ENCODE results near the gene KRTAP4-4.

DNA sequence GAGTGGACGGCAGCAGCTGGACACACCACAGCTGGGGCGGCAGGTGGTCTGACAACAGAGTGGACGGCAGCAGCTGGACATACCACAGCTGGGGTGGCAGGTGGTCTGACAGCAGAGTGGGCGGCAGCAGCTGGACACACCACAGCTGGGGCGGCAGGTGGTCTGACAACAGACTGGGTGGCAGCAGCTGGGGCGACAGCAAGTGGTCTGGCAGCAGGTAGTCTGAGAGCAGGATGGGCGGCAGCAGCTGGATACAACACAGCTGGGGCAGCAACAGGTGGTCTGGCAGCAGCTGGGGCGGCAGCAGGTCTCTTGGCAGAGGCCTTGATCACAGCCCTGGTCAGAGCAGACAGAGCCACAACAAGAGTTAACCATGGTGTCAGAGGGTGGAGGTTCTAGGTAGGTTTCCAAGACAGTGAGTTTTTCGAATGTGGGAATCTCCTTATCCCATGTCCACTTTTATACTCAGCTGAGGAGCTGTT, 24.0 kb upstream of the KRTAP4-4 start, which contains the start of gene KRTAP4-1:
- TF ChIP-seq, protein P1, sequence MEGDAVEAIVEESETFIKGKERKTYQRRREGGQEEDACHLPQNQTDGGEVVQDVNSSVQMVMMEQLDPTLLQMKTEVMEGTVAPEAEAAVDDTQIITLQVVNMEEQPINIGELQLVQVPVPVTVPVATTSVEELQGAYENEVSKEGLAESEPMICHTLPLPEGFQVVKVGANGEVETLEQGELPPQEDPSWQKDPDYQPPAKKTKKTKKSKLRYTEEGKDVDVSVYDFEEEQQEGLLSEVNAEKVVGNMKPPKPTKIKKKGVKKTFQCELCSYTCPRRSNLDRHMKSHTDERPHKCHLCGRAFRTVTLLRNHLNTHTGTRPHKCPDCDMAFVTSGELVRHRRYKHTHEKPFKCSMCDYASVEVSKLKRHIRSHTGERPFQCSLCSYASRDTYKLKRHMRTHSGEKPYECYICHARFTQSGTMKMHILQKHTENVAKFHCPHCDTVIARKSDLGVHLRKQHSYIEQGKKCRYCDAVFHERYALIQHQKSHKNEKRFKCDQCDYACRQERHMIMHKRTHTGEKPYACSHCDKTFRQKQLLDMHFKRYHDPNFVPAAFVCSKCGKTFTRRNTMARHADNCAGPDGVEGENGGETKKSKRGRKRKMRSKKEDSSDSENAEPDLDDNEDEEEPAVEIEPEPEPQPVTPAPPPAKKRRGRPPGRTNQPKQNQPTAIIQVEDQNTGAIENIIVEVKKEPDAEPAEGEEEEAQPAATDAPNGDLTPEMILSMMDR (IDR thresholded peaks at IDR 0.05): no peak
- TF ChIP-seq POLR2A (IDR thresholded peaks at IDR 0.05): no peak
- TF ChIP-seq EP300 (IDR thresholded peaks at IDR 0.05): no peak
